ENCODE data around the gene TESK2. TPM values are rescaled to one million over a fixed set of nuclear protein-coding genes. Genes with fewer than 3 reads are reported as not detected.
A peak's percentile ranks its signal among the peaks of the same experiment; 100 is the strongest.

The TESK2 gene
- polyA plus RNA-seq, 1 donor (not counting 4 experiments of a cell fraction or from before 2014, with no cell fraction given), result 2.0 TPM

DNA sequence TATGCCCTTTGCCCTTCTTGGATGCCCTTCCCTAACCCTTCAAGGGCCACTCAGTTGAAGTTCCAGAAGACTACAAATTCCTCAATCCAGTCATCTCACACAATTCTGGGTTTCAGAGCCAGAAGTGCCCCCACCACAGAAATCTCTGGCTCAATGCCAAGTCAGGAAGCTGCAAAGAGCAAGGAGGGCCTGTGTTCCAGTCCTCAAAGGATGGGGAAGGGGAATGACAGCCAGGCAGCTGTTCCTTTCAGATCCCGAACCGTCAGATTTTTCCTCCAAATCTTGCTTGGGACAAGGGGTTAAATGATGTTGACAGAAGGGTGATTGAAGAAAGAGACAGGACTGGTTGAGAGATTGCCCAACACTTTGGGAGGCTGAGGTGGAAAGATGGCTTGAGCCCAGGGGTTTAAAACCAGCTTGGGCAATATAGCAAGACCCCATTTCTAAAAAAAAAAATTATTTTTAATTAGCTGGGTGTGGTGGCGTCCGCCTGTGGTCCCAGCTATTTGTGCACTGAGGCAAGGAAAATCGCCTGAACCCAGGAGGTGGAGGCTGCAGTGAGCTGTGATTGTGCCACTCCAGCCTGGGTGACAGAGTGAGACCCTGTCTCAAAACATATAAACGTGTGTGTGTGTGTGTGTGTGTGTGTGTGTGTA is 165.0 kb downstream of the TESK2 start:
- Histone ChIP-seq H4K20me1 (ENCODE audit: control insufficient read depth, extremely low read depth, insufficient read depth, low read length) (no peaks in the 10 kb centered on the region), H3K9ac (ENCODE audit: control insufficient read depth, extremely low read depth, insufficient read depth, low read length) (no peak overlapping the region), H3K79me2 (ENCODE audit: control insufficient read depth, insufficient read depth, low read length) (no peaks in the 10 kb centered on the region), H3K9me1 (ENCODE audit: control insufficient read depth, extremely low read depth, insufficient read depth, low read length) (no peaks in the 10 kb centered on the region), H3K4me1 (ENCODE audit: control insufficient read depth, extremely low read depth, insufficient read depth, low read length) (peaks cover 11% of the 10 kb centered on the region), H3K36me3 (ENCODE audit: control insufficient read depth in 2 of 2, extremely low read depth in 1 of 2, insufficient read depth in 2 of 2, low read length in 2 of 2) (peaks cover 0 to 9% of the 10 kb centered on the region in 2 experiments), H3K4me3 (ENCODE audit: control insufficient read depth in 2 of 3, extremely low read depth in 1 of 3, insufficient read depth in 2 of 3, low read depth in 1 of 3, low read length in 3 of 3) (no peak overlapping the region), H2AFZ (ENCODE audit: control insufficient read depth, low read length) (no peak overlapping the region), H3K27ac (ENCODE audit: control insufficient read depth, insufficient read depth, low read length) (no peak overlapping the region), H3K9me3 (ENCODE audit: control insufficient read depth, low read depth, low read length) (no peaks in the 10 kb centered on the region), H3K4me2 (ENCODE audit: control insufficient read depth, extremely low read depth, insufficient read depth, low read depth, low read length) (peak overlapping the region; percentile 87), H3K27me3 (ENCODE audit: control insufficient read depth, extremely low read depth, insufficient read depth, low read length) (peaks cover 7% of the 10 kb centered on the region)
- dilution Hi-C loops (cut with MboI; ENCODE audit: extremely low pct_ligation_motif_present, low sequenced_read_pairs), result no loop called here
- TF ChIP-seq, protein P1, sequence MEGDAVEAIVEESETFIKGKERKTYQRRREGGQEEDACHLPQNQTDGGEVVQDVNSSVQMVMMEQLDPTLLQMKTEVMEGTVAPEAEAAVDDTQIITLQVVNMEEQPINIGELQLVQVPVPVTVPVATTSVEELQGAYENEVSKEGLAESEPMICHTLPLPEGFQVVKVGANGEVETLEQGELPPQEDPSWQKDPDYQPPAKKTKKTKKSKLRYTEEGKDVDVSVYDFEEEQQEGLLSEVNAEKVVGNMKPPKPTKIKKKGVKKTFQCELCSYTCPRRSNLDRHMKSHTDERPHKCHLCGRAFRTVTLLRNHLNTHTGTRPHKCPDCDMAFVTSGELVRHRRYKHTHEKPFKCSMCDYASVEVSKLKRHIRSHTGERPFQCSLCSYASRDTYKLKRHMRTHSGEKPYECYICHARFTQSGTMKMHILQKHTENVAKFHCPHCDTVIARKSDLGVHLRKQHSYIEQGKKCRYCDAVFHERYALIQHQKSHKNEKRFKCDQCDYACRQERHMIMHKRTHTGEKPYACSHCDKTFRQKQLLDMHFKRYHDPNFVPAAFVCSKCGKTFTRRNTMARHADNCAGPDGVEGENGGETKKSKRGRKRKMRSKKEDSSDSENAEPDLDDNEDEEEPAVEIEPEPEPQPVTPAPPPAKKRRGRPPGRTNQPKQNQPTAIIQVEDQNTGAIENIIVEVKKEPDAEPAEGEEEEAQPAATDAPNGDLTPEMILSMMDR (optimal IDR thresholded peaks at IDR 0.05 in 1 of 3, IDR thresholded peaks at IDR 0.05 in 1 of 3, conservative IDR thresholded peaks at IDR 0.05 in 1 of 3; ENCODE audit: extremely low read depth in 1 of 3, insufficient read depth in 2 of 3, low read length in 3 of 3), result no peak
- TF ChIP-seq EZH2 (IDR thresholded peaks at IDR 0.05; ENCODE audit: low read length), result no peak
- FAIRE-seq, result no peak
- no peak for DNase-seq (ENCODE audit: low read depth, low spot score)

DNA sequence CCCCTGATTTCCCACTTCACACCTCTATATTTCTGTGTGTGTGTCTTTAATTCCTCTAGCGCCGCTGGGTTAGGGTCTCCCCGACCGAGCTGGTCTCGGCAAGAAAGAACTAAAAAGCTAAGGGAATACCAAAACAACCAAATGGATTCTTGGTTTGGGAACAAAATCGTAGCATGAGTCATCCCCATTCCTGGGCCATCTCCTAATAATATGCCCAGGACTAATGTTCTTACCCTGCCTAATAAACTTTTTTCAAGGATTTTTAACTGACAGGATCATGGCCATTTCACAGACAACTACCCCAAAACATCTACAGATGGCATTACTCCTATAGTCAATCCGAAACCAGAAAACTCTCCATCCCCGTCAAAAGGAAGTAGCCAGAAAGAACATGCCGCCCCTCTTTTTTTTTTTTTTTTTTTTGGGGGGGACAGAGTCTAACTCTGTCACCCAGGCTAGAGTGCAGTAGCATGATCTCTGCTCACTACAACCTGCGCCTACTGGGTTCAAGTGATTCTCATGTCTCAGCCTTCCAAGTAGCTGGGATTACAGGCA is 168.4 kb downstream of the TESK2 start:
- dilution Hi-C loops (cut with MboI; ENCODE audit: extremely low pct_ligation_motif_present, low sequenced_read_pairs), result no loop called here
- DNase-seq (ENCODE audit: low read depth, low spot score) (no peak), FAIRE-seq (no peak)

More for the DNA sequence above, 168.4 kb downstream of the TESK2 start:
- Histone ChIP-seq H3K4me3 (ENCODE audit: control insufficient read depth in 2 of 3, extremely low read depth in 1 of 3, insufficient read depth in 2 of 3, low read depth in 1 of 3, low read length in 3 of 3) (no peak overlapping the region), H3K36me3 (ENCODE audit: control insufficient read depth in 2 of 2, extremely low read depth in 1 of 2, insufficient read depth in 2 of 2, low read length in 2 of 2) (no peaks in the 10 kb centered on the region), H3K9me3 (ENCODE audit: control insufficient read depth, low read depth, low read length) (no peaks in the 10 kb centered on the region), H3K79me2 (ENCODE audit: control insufficient read depth, insufficient read depth, low read length) (no peaks in the 10 kb centered on the region), H4K20me1 (ENCODE audit: control insufficient read depth, extremely low read depth, insufficient read depth, low read length) (no peaks in the 10 kb centered on the region), H3K9me1 (ENCODE audit: control insufficient read depth, extremely low read depth, insufficient read depth, low read length) (no peaks in the 10 kb centered on the region), H3K27ac (ENCODE audit: control insufficient read depth, insufficient read depth, low read length) (no peak overlapping the region), H3K9ac (ENCODE audit: control insufficient read depth, extremely low read depth, insufficient read depth, low read length) (no peak overlapping the region), H3K4me1 (ENCODE audit: control insufficient read depth, extremely low read depth, insufficient read depth, low read length) (peaks cover 5% of the 10 kb centered on the region), H3K4me2 (ENCODE audit: control insufficient read depth, extremely low read depth, insufficient read depth, low read depth, low read length) (no peak overlapping the region), H2AFZ (ENCODE audit: control insufficient read depth, low read length) (no peak overlapping the region), H3K27me3 (ENCODE audit: control insufficient read depth, extremely low read depth, insufficient read depth, low read length) (peaks cover 7% of the 10 kb centered on the region)
- TF ChIP-seq, protein P1 (optimal IDR thresholded peaks at IDR 0.05 in 1 of 3, IDR thresholded peaks at IDR 0.05 in 1 of 3, conservative IDR thresholded peaks at IDR 0.05 in 1 of 3; ENCODE audit: extremely low read depth in 1 of 3, insufficient read depth in 2 of 3, low read length in 3 of 3), result no peak
- no peak for TF ChIP-seq EZH2 (IDR thresholded peaks at IDR 0.05; ENCODE audit: low read length)

Data from keratinocyte (primary cell).